ENCODE results near the gene ZSCAN23. TPM values are rescaled to one million over a fixed set of nuclear protein-coding genes. Genes with fewer than 3 reads are reported as not detected.

The ZSCAN23 gene
- total and polyA plus RNA-seq, 2 donors (not counting 3 experiments of a cell fraction or from before 2014, with no cell fraction given): 0.28 to 1.6 TPM

GRCh38 chr6:28486533-28486932, 43.2 kb upstream of the ZSCAN23 start:
- CTCF ChIA-PET: no interaction called here
- no peaks in the 10 kb centered on the region for H3K9me3 ChIP-seq (replicated peaks; ENCODE audit: control insufficient read depth, insufficient read depth, low read length)
- dilution Hi-C loops (cut with MboI; ENCODE audit: extremely low pct_ligation_motif_present, low sequenced_read_pairs): no loop called here

GRCh38 chr6:28485482-28485881, 42.2 kb upstream of the ZSCAN23 start:
- Histone ChIP-seq H3K9me1 (replicated peaks; ENCODE audit: control insufficient read depth, extremely low read depth, insufficient read depth, low read length) (no peaks in the 10 kb centered on the region), H3K79me2 (ENCODE audit: control insufficient read depth, insufficient read depth, low read length) (no peaks in the 10 kb centered on the region), H3K4me2 (ENCODE audit: insufficient read depth, low read length) (no peak overlapping the region), H3K27me3 (ENCODE audit: control insufficient read depth in 2 of 2, insufficient read depth in 2 of 2, low read length in 2 of 2) (peaks cover 0 to 14% of the 10 kb centered on the region in 2 experiments), H3K9me3 (replicated peaks; ENCODE audit: control insufficient read depth, insufficient read depth, low read length) (no peaks in the 10 kb centered on the region), H2AFZ (ENCODE audit: low read depth, low read length) (no peak overlapping the region), H3K27ac (ENCODE audit: insufficient read depth, low read depth, low read length) (no peak overlapping the region), H3K36me3 (ENCODE audit: control insufficient read depth in 2 of 2, extremely low read depth in 1 of 2, insufficient read depth in 2 of 2, low read length in 2 of 2) (no peaks in the 10 kb centered on the region), H3K4me3 (replicated peaks in 1 of 3; ENCODE audit: insufficient read depth in 1 of 3, low read depth in 1 of 3, low read length in 3 of 3) (no peak overlapping the region), H3K9ac (replicated peaks; ENCODE audit: extremely low read depth, insufficient read depth, low read length) (no peak overlapping the region), H3K4me1 (ENCODE audit: control insufficient read depth, extremely low read depth, insufficient read depth, low read length) (peaks cover 6% of the 10 kb centered on the region), H4K20me1 (replicated peaks; ENCODE audit: control insufficient read depth, extremely low read depth, insufficient read depth, low read length) (no peaks in the 10 kb centered on the region)
- ChIA-PET CTCF (no interaction called here), POLR2A (no interaction called here)
- intact Hi-C loops (cut with micrococcal nuclease): loop anchor here (5.0 kb wide), 1 partner anchor 88 kb away; the partner anchor contains the start of gene ZSCAN12
- no TSS peak for BruUV-seq (replicated peaks)
- no peak for FAIRE-seq
- TF ChIP-seq EZH2 (IDR thresholded peaks at IDR 0.05; ENCODE audit: borderline replicate concordance, low read depth, low read length, severe bottlenecking): no peak
- TF ChIP-seq MYC (IDR thresholded peaks at IDR 0.05; ENCODE audit: low read depth, low read length): no peak
- TF ChIP-seq GATA2 (IDR thresholded peaks at IDR 0.05; ENCODE audit: insufficient read depth, insufficient read length, low read depth, low read length): no peak
- TF ChIP-seq POLR2AphosphoS5 (IDR thresholded peaks at IDR 0.05; ENCODE audit: insufficient read depth, low read depth, low read length): no peak
- TF ChIP-seq MAX (IDR thresholded peaks at IDR 0.05; ENCODE audit: insufficient read depth, insufficient read length): no peak
- TF ChIP-seq POLR2A (IDR thresholded peaks at IDR 0.05; ENCODE audit: low read depth, low read length): no peak
- no peak for TF ChIP-seq FOS (IDR thresholded peaks at IDR 0.05; ENCODE audit: borderline replicate concordance, insufficient read depth, low read length)
- no peak for TF ChIP-seq CTCF (IDR thresholded peaks at IDR 0.05; ENCODE audit: extremely low read depth in 1 of 2, insufficient read depth in 1 of 2, low read depth in 1 of 2, low read length in 2 of 2)
- no peak for TF ChIP-seq JUN (IDR thresholded peaks at IDR 0.05; ENCODE audit: borderline replicate concordance, insufficient read depth, insufficient read length, low read depth)
- no peak for DNase-seq (ENCODE audit: low read depth, low spot score)
- dilution Hi-C loops (cut with MboI; ENCODE audit: extremely low pct_ligation_motif_present, low sequenced_read_pairs): no loop called here

More at GRCh38 chr6:28486533-28486932, 43.2 kb upstream of the ZSCAN23 start:
- H2AFZ ChIP-seq (ENCODE audit: low read depth, low read length): no peak overlapping the region
- BruUV-seq (replicated peaks): no TSS peak
- H3K79me2 ChIP-seq (ENCODE audit: control insufficient read depth, insufficient read depth, low read length): no peaks in the 10 kb centered on the region
- H3K4me2 ChIP-seq (ENCODE audit: insufficient read depth, low read length): no peak overlapping the region
- no peaks in the 10 kb centered on the region for H4K20me1 ChIP-seq (replicated peaks; ENCODE audit: control insufficient read depth, extremely low read depth, insufficient read depth, low read length)
- H3K9ac ChIP-seq (replicated peaks; ENCODE audit: extremely low read depth, insufficient read depth, low read length): no peak overlapping the region
- H3K36me3 ChIP-seq (ENCODE audit: control insufficient read depth in 2 of 2, extremely low read depth in 1 of 2, insufficient read depth in 2 of 2, low read length in 2 of 2): no peaks in the 10 kb centered on the region
- POLR2A ChIA-PET: no interaction called here
- H3K9me1 ChIP-seq (replicated peaks; ENCODE audit: control insufficient read depth, extremely low read depth, insufficient read depth, low read length): no peaks in the 10 kb centered on the region
- FAIRE-seq (no peak), DNase-seq (ENCODE audit: low read depth, low spot score) (no peak)
- intact Hi-C loops (cut with micrococcal nuclease): loop anchor here (5.0 kb wide), 1 partner anchor 89 kb away; the partner anchor contains the start of gene ZSCAN12
- H3K4me3 ChIP-seq (replicated peaks in 1 of 3; ENCODE audit: insufficient read depth in 1 of 3, low read depth in 1 of 3, low read length in 3 of 3): no peak overlapping the region
- H3K4me1 ChIP-seq (ENCODE audit: control insufficient read depth, extremely low read depth, insufficient read depth, low read length): peaks cover 6% of the 10 kb centered on the region
- H3K27me3 ChIP-seq (ENCODE audit: control insufficient read depth in 2 of 2, insufficient read depth in 2 of 2, low read length in 2 of 2): peaks cover 3 to 11% of the 10 kb centered on the region in 2 experiments
- TF ChIP-seq POLR2A (IDR thresholded peaks at IDR 0.05; ENCODE audit: low read depth, low read length) (no peak), MAX (IDR thresholded peaks at IDR 0.05; ENCODE audit: insufficient read depth, insufficient read length) (no peak), POLR2AphosphoS5 (IDR thresholded peaks at IDR 0.05; ENCODE audit: insufficient read depth, low read depth, low read length) (no peak)
- H3K27ac ChIP-seq (ENCODE audit: insufficient read depth, low read depth, low read length): no peak overlapping the region

All from endothelial cell of umbilical vein (primary cell).